ENCODE data around the gene ITPKC.

Gene ITPKC

GRCh38 chr19:40774916-40775631 is 58.2 kb downstream of the ITPKC start, which contains the start of gene MIA:
Gene MIA, plus strand, starts transcription at chr19:40775521. Its CDS starts 22 bp downstream, at chr19:40775543.
- ATAC-seq (ENCODE audit: insufficient read depth, low read depth), result no peak
- H2AFZ ChIP-seq (ENCODE audit: low read depth, low read length), result no peak within 1 kb of the TSS
- H3K9me3 ChIP-seq (ENCODE audit: insufficient read depth, low read length, severe bottlenecking), result no peaks in the 10 kb centered on the region
- no peak within 1 kb of the TSS for H3K9ac ChIP-seq (ENCODE audit: low read depth, low read length)
- peaks cover 4% of the 10 kb centered on the region; the same call in 1 of the 2 replicates for H4K20me1 ChIP-seq (ENCODE audit: insufficient read depth, low read length)
- peaks cover 21% of the 10 kb centered on the region for H3K4me1 ChIP-seq (ENCODE audit: insufficient read depth, low read length)
- no peak for TF ChIP-seq EZH2 (IDR thresholded peaks at IDR 0.05; ENCODE audit: borderline replicate concordance, low read depth, low read length, severe bottlenecking)
- TF ChIP-seq, protein P1, sequence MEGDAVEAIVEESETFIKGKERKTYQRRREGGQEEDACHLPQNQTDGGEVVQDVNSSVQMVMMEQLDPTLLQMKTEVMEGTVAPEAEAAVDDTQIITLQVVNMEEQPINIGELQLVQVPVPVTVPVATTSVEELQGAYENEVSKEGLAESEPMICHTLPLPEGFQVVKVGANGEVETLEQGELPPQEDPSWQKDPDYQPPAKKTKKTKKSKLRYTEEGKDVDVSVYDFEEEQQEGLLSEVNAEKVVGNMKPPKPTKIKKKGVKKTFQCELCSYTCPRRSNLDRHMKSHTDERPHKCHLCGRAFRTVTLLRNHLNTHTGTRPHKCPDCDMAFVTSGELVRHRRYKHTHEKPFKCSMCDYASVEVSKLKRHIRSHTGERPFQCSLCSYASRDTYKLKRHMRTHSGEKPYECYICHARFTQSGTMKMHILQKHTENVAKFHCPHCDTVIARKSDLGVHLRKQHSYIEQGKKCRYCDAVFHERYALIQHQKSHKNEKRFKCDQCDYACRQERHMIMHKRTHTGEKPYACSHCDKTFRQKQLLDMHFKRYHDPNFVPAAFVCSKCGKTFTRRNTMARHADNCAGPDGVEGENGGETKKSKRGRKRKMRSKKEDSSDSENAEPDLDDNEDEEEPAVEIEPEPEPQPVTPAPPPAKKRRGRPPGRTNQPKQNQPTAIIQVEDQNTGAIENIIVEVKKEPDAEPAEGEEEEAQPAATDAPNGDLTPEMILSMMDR (IDR thresholded peaks at IDR 0.05; ENCODE audit: borderline replicate concordance, extremely low read depth, low read length, poor library complexity, severe bottlenecking), result no peak
- no peaks in the 10 kb centered on the region for H3K27me3 ChIP-seq (ENCODE audit: insufficient read depth, low read length, poor library complexity)
- no peaks in the 10 kb centered on the region for H3K36me3 ChIP-seq (ENCODE audit: insufficient read depth, low read length)
- no peak for DNase-seq
- no peak within 1 kb of the TSS for H3K4me2 ChIP-seq (ENCODE audit: insufficient read depth, low read length)
- no peak within 1 kb of the TSS for H3K27ac ChIP-seq (ENCODE audit: low read length)
- H3K4me3 ChIP-seq (ENCODE audit: low read depth in 1 of 2, low read length in 2 of 2), result no peak within 1 kb of the TSS
- peaks cover 11% of the 10 kb centered on the region for H3K79me2 ChIP-seq (ENCODE audit: insufficient read depth, low read length)

- Histone ChIP-seq H3K4me2 (ENCODE audit: insufficient read depth, low read length) (no peak overlapping the region), H3K9me3 (ENCODE audit: insufficient read depth, low read length, severe bottlenecking) (no peaks in the 10 kb centered on the region), H3K4me1 (ENCODE audit: insufficient read depth, low read length) (peaks cover 21% of the 10 kb centered on the region), H3K9ac (ENCODE audit: low read depth, low read length) (no peak overlapping the region), H2AFZ (ENCODE audit: low read depth, low read length) (no peak overlapping the region), H3K36me3 (ENCODE audit: insufficient read depth, low read length) (no peaks in the 10 kb centered on the region), H3K79me2 (ENCODE audit: insufficient read depth, low read length) (peaks cover 13% of the 10 kb centered on the region), H3K4me3 (ENCODE audit: low read depth in 1 of 2, low read length in 2 of 2) (no peak overlapping the region), H3K27me3 (ENCODE audit: insufficient read depth, low read length, poor library complexity) (no peaks in the 10 kb centered on the region), H4K20me1 (ENCODE audit: insufficient read depth, low read length) (peaks cover 8% of the 10 kb centered on the region; the same call in 1 of the 2 replicates), H3K27ac (ENCODE audit: low read length) (no peak overlapping the region)
- no peak for TF ChIP-seq EZH2 (IDR thresholded peaks at IDR 0.05; ENCODE audit: borderline replicate concordance, low read depth, low read length, severe bottlenecking)
- TF ChIP-seq, protein P1 (IDR thresholded peaks at IDR 0.05; ENCODE audit: borderline replicate concordance, extremely low read depth, low read length, poor library complexity, severe bottlenecking), result no peak
- ATAC-seq (ENCODE audit: insufficient read depth, low read depth) (no peak), DNase-seq (no peak)
Measured at GRCh38 chr19:40775632-40776022, 58.7 kb downstream of the ITPKC start.

- Histone ChIP-seq H3K4me2 (ENCODE audit: insufficient read depth, low read length) (0 out of 2 replicates have a peak overlapping the region, but pooled peaks have one; percentile 68), H3K9ac (ENCODE audit: low read depth, low read length) (no peak overlapping the region), H3K4me1 (ENCODE audit: insufficient read depth, low read length) (peaks cover 21% of the 10 kb centered on the region)
Measured at GRCh38 chr19:40776364-40776763, 59.5 kb downstream of the ITPKC start.

More at GRCh38 chr19:40776364-40776763, 59.5 kb downstream of the ITPKC start:
- no peak overlapping the region for H3K27ac ChIP-seq (ENCODE audit: low read length)
- no peaks in the 10 kb centered on the region; the same call in 1 of the 2 replicates for H3K36me3 ChIP-seq (ENCODE audit: insufficient read depth, low read length)
- peaks cover 13% of the 10 kb centered on the region for H3K79me2 ChIP-seq (ENCODE audit: insufficient read depth, low read length)
- TF ChIP-seq, protein P1 (IDR thresholded peaks at IDR 0.05; ENCODE audit: borderline replicate concordance, extremely low read depth, low read length, poor library complexity, severe bottlenecking), result no peak
- no peak for TF ChIP-seq EZH2 (IDR thresholded peaks at IDR 0.05; ENCODE audit: borderline replicate concordance, low read depth, low read length, severe bottlenecking)
- ATAC-seq (ENCODE audit: insufficient read depth, low read depth) (no peak), DNase-seq (no peak)
- H4K20me1 ChIP-seq (ENCODE audit: insufficient read depth, low read length), result peaks cover 8% of the 10 kb centered on the region; the same call in 1 of the 2 replicates
- no peak overlapping the region for H2AFZ ChIP-seq (ENCODE audit: low read depth, low read length)
- no peaks in the 10 kb centered on the region for H3K9me3 ChIP-seq (ENCODE audit: insufficient read depth, low read length, severe bottlenecking)
- no peaks in the 10 kb centered on the region for H3K27me3 ChIP-seq (ENCODE audit: insufficient read depth, low read length, poor library complexity)
- H3K4me3 ChIP-seq (ENCODE audit: low read depth in 1 of 2, low read length in 2 of 2), result no peak overlapping the region
